Sigmoid colon (tissue), 7 donors: ENCODE results near the gene PTBP3. TPM values are rescaled to one million over a fixed set of nuclear protein-coding genes. Genes with fewer than 3 reads are reported as not detected.

Experiments
- DNase-seq: peaks from one replicate; pipeline ENCODE4 v3.0.0-alpha.2; 2019
- H3K27ac ChIP-seq, 4 donors: fragments of 200-600 bp; sonication (generic); one replicate each; pipeline ENCODE4 v1.5.1; 2016 to 2019; ENCODE audit warnings: mild to moderate bottlenecking in 1 of 4
- H3K27me3 ChIP-seq, 3 donors: fragments of 200-600 bp; sonication (generic); one replicate each; pipeline ENCODE4 v1.5.1; 2019; ENCODE audit warnings: mild to moderate bottlenecking in 1 of 3
- H3K36me3 ChIP-seq, 4 donors: fragments of 200-600 bp; sonication (generic); one replicate each; pipeline ENCODE4 v1.5.1; 2016 to 2019
- H3K4me1 ChIP-seq, 4 donors: fragments of 200-600 bp; sonication (generic); one replicate each; pipeline ENCODE4 v1.5.1; 2017 to 2019
- H3K4me3 ChIP-seq, 4 donors: fragments of 200-600 bp; sonication (generic); one replicate each; pipeline ENCODE4 v1.5.1; 2017 to 2019; ENCODE audit warnings: mild to moderate bottlenecking in 2 of 4, moderate library complexity in 1 of 4
- H3K9me3 ChIP-seq, 4 donors: fragments of 200-600 bp in 3 of 4; sonication (generic) in 3 of 4; one replicate each; pipeline versions ENCODE4 v1.5.1 to v1.6.1; 2013 to 2019
- CTCF ChIP-seq, 4 experiments: fragments of 450-650 bp in 3 of 4; fragments of 200-600 bp in 1 of 4; IDR thresholded peaks; one replicate each; pipeline ENCODE4 v1.5.1; 2016 to 2019; ENCODE audit warnings: antibody characterized with exemption in 4 of 4, mild to moderate bottlenecking in 3 of 4, moderate library complexity in 2 of 4
- EP300 ChIP-seq, 4 donors: sonication (generic); formaldehyde crosslinking; IDR thresholded peaks; one replicate each; pipeline ENCODE4 v1.6.1; 2017; ENCODE audit warnings: antibody characterized with exemption in 4 of 4
- POLR2A ChIP-seq, 2 donors: fragments of 450-650 bp; IDR thresholded peaks; one replicate each; pipeline ENCODE4 v1.6.1; 2016; ENCODE audit warnings: antibody characterized with exemption in 2 of 2, mild to moderate bottlenecking in 2 of 2, moderate library complexity in 2 of 2
- POLR2AphosphoS5 ChIP-seq, 4 donors: sonication (generic); formaldehyde crosslinking; IDR thresholded peaks; one replicate each; pipeline ENCODE4 v1.6.1; 2017; ENCODE audit warnings: antibody characterized with exemption in 4 of 4
- WGBS, 2 donors: extraction: QIAGEN DNeasy Blood & Tissue Kit; methylation state at CpG; one replicate each; pipeline ENCODE4 v1.1.7; 2013; 5-methylcytosine and 5-hydroxymethylcytosine counted together
- intact Hi-C: fragments of 100-400 bp; cut with DNase I; formaldehyde crosslinking; loops from one replicate; pipeline ENCODE4 v1.15.1; 2023
- polyA plus RNA-seq, 3 donors: library from polyadenylated mRNA; stranded (reverse); fragments of 200-250 nt; gene quantifications; one replicate each; pipeline ENCODE4 v1.2.3, GENCODE V29; 2013
- total RNA-seq, 4 donors: library from RNA; depleted of rRNA; stranded (reverse); fragments of >200 nt; gene quantifications; one replicate each; pipeline ENCODE4 v1.1.0, GENCODE V29; 2016
- donor health status: healthy with polysubstance abuse.
- donor health status: Bipolar disorder and iron deficiency.
- donor health status: healthy.

The PTBP3 gene
- total and polyA plus RNA-seq, 7 donors, result 19.4 to 42.5 (median 24.0) TPM

- intact Hi-C loops, result no loop called here
Observed at GRCh38 chr9:112323378-112323854, 10.0 kb downstream of the PTBP3 start.

GRCh38 chr9:112322701-112323377 lies 10.6 kb downstream of the PTBP3 start:
- whole genome bisulfite sequencing, 2 donors, result 73 to 87% methylated on average over 5 of the region's 5 CpGs

More at GRCh38 chr9:112323378-112323854, 10.0 kb downstream of the PTBP3 start:
- H3K27me3 ChIP-seq, result no peaks in the 10 kb centered on the region
- TF ChIP-seq CTCF (IDR thresholded peaks at IDR 0.05) (no peak), EP300 (IDR thresholded peaks at IDR 0.05) (no peak), POLR2AphosphoS5 (IDR thresholded peaks at IDR 0.05) (no peak), POLR2A (IDR thresholded peaks at IDR 0.05) (no peak)
- H3K27ac ChIP-seq, result no peak overlapping the region
- peaks cover 0 to 3% (median 0%) of the 10 kb centered on the region in 4 donors for H3K9me3 ChIP-seq
- H3K4me1 ChIP-seq, result peaks cover 0 to 4% (median 2%) of the 10 kb centered on the region in 4 donors
- H3K4me3 ChIP-seq, result no peak overlapping the region
- DNase-seq, result no peak
- H3K36me3 ChIP-seq, result no peaks in the 10 kb centered on the region
- 32 to 72% methylated on average over 3 of the region's 3 CpGs for WGBS, 2 donors

GRCh38 chr9:112316258-112316943 lies 17.0 kb downstream of the PTBP3 start:
- H3K9me3 ChIP-seq, result peaks cover 0 to 3% (median 0%) of the 10 kb centered on the region in 4 donors
- peaks cover 0 to 4% (median 0%) of the 10 kb centered on the region in 4 donors for H3K4me1 ChIP-seq
- H3K27ac ChIP-seq, result no peak overlapping the region
- H3K36me3 ChIP-seq, result no peaks in the 10 kb centered on the region
- no peak for DNase-seq
- H3K27me3 ChIP-seq, result no peaks in the 10 kb centered on the region
- WGBS, 2 donors, result 89 to 95% methylated on average over 11 of the region's 11 CpGs
- no peak overlapping the region for H3K4me3 ChIP-seq
- intact Hi-C loops, result no loop called here
- TF ChIP-seq EP300 (IDR thresholded peaks at IDR 0.05) (no peak), POLR2AphosphoS5 (IDR thresholded peaks at IDR 0.05) (no peak), CTCF (IDR thresholded peaks at IDR 0.05) (no peak), POLR2A (IDR thresholded peaks at IDR 0.05) (no peak)

More at GRCh38 chr9:112322701-112323377, 10.6 kb downstream of the PTBP3 start:
- Histone ChIP-seq H3K9me3 (peaks cover 0 to 3% (median 0%) of the 10 kb centered on the region in 4 donors), H3K36me3 (no peaks in the 10 kb centered on the region), H3K27me3 (no peaks in the 10 kb centered on the region), H3K27ac (no peak overlapping the region), H3K4me1 (peaks cover 0 to 4% (median 0%) of the 10 kb centered on the region in 4 donors), H3K4me3 (no peak overlapping the region)
- intact Hi-C loops, result no loop called here
- DNase-seq, result no peak
- TF ChIP-seq POLR2AphosphoS5 (IDR thresholded peaks at IDR 0.05), result no peak
- no peak for TF ChIP-seq POLR2A (IDR thresholded peaks at IDR 0.05)
- no peak for TF ChIP-seq CTCF (IDR thresholded peaks at IDR 0.05)
- TF ChIP-seq EP300 (IDR thresholded peaks at IDR 0.05), result no peak

- H3K4me1 ChIP-seq, result peaks cover 0 to 4% (median 0%) of the 10 kb centered on the region in 4 donors
- peaks cover 0 to 3% (median 0%) of the 10 kb centered on the region in 4 donors for H3K9me3 ChIP-seq
- H3K4me3 ChIP-seq, result no peak overlapping the region
- DNase-seq, result no peak
- no peak overlapping the region for H3K27ac ChIP-seq
- WGBS, 2 donors, result 84% methylated on average over 3 of the region's 3 CpGs
- no peaks in the 10 kb centered on the region for H3K36me3 ChIP-seq
- no peaks in the 10 kb centered on the region for H3K27me3 ChIP-seq
- no peak for TF ChIP-seq EP300 (IDR thresholded peaks at IDR 0.05)
- TF ChIP-seq CTCF (IDR thresholded peaks at IDR 0.05), result no peak
- TF ChIP-seq POLR2A (IDR thresholded peaks at IDR 0.05), result no peak
- no peak for TF ChIP-seq POLR2AphosphoS5 (IDR thresholded peaks at IDR 0.05)
- intact Hi-C loops, result no loop called here
Observed at GRCh38 chr9:112315331-112316257, 17.8 kb downstream of the PTBP3 start.
